Panc1 (cell line): ENCODE results near the gene NEK4. TPM values are rescaled to one million over a fixed set of nuclear protein-coding genes. Genes with fewer than 3 reads are reported as not detected.

Experiments used
- ATAC-seq: fragments of 200-7000 bp; cut with Tn5 transposase; 2 replicates; pipeline ENCODE4 v1.9.1; 2020; ENCODE audit warnings: mild to moderate bottlenecking, moderate library complexity
- BruUV-seq: library from RNA; stranded (reverse); fragments of 400-500 nt; replicated peaks from 2 replicates; lab custom pipeline; 2021; lab: Mats Ljungman, UMichigan
- CTCF ChIA-PET: fragments of 300-600 bp; sonication (Branson Sonifier 250); formaldehyde crosslinking; loops from one replicate; lab custom pipeline; 2022; ENCODE audit warnings: antibody characterized with exemption; lab: Charles Lee
- POLR2A ChIA-PET: fragments of 300-600 bp; sonication (Branson Sonifier 250); formaldehyde crosslinking; loops from one replicate; lab custom pipeline; 2022; ENCODE audit warnings: antibody characterized with exemption; lab: Charles Lee
- DNase-seq: peaks from one replicate; pipeline ENCODE4 v3.0.0-alpha.2; 2010; ENCODE audit warnings: low read depth, low spot score
- H3K27ac ChIP-seq: 2 replicates; pipeline ENCODE4 v1.5.1; 2011; ENCODE audit warnings: mild to moderate bottlenecking, low read length, inconsistent platforms
- H3K27me3 ChIP-seq: fragments of 200-500 bp; sonication (Bioruptor generic); 2 replicates; pipeline ENCODE4 v1.6.0; 2014; ENCODE audit warnings: low read length, inconsistent platforms; ENCODE audit not compliant: control insufficient read depth, insufficient read depth
- H3K36me3 ChIP-seq: fragments of 200-500 bp; sonication (Bioruptor generic); 2 replicates; pipeline ENCODE4 v1.5.1; 2014; ENCODE audit warnings: inconsistent platforms, mild to moderate bottlenecking, low read length, moderate library complexity; ENCODE audit not compliant: control insufficient read depth, insufficient read depth
- H3K4me1 ChIP-seq: 2 replicates; pipeline ENCODE4 v1.5.1; 2011; ENCODE audit warnings: inconsistent platforms, mild to moderate bottlenecking, low read length, moderate library complexity; ENCODE audit not compliant: control insufficient read depth, insufficient read depth
- H3K4me3 ChIP-seq, 2 experiments: 2 replicates each; pipeline ENCODE4 v1.5.1; 2011 to 2012; ENCODE audit warnings: low read depth in 2 of 2, low read length in 2 of 2, mild to moderate bottlenecking in 2 of 2, inconsistent platforms in 1 of 2, moderate library complexity in 1 of 2
- H3K9me3 ChIP-seq: fragments of 200-500 bp; sonication (Bioruptor generic); 2 replicates; pipeline ENCODE4 v1.5.1; 2014; ENCODE audit warnings: low read depth, mild to moderate bottlenecking, inconsistent platforms, low read length, moderate library complexity; ENCODE audit not compliant: control insufficient read depth, insufficient read depth
- CTCF ChIP-seq: fragments of 450-650 bp; IDR thresholded peaks from 2 replicates; pipeline ENCODE4 v1.5.1; 2017; ENCODE audit warnings: mild to moderate bottlenecking
- POLR2AphosphoS5 ChIP-seq: IDR thresholded peaks from 2 replicates; pipeline ENCODE4 v1.6.1; 2012; ENCODE audit warnings: mild to moderate bottlenecking, low read depth, low read length, moderate library complexity
- REST ChIP-seq, 2 experiments: IDR thresholded peaks; 2 replicates each; pipeline ENCODE4 v1.6.1; 2011 to 2012; ENCODE audit warnings: low read depth in 2 of 2, control low read depth in 1 of 2, low read length in 1 of 2, mild to moderate bottlenecking in 1 of 2, moderate library complexity in 1 of 2; ENCODE audit not compliant: insufficient read depth in 1 of 2
- SIN3A ChIP-seq: IDR thresholded peaks from 2 replicates; pipeline ENCODE4 v1.6.1; 2012; ENCODE audit warnings: low read depth, mild to moderate bottlenecking, low read length, moderate library complexity, borderline replicate concordance; ENCODE audit not compliant: insufficient read depth
- TCF7L2 ChIP-seq: IDR thresholded peaks from 2 replicates; pipeline ENCODE4 v1.6.1; 2011; ENCODE audit warnings: mild to moderate bottlenecking, low read depth, low read length, inconsistent platforms
- in situ Hi-C: cut with HindIII; loops from 2 replicates; pipeline ENCODE4 v1.10.0; 2016; ENCODE audit warnings: low sequenced_read_pairs, low pct_unique_long_range_greater_than_20kb
- intact Hi-C: fragments of 100-400 bp; cut with micrococcal nuclease; formaldehyde crosslinking; loops from one replicate; pipeline ENCODE4 v1.10.0; 2022; ENCODE audit not compliant: unreplicated experiment
- total RNA-seq: library from RNA; stranded (reverse); gene quantifications from one replicate; pipeline ENCODE4 v1.2.1, GENCODE V29; 2021; ENCODE audit not compliant: unreplicated experiment

Gene NEK4
- total RNA-seq, 1 experiment from 2014 or later = 22.9 TPM

GRCh38 chr3:52697632-52697965, 73.1 kb downstream of the NEK4 start:
- no peaks in the 10 kb centered on the region for H3K4me1 ChIP-seq
- no peaks in the 10 kb centered on the region for H3K9me3 ChIP-seq
- no peak for DNase-seq
- BruUV-seq = no TSS peak
- in situ Hi-C loops = no loop called here
- no peaks in the 10 kb centered on the region for H3K27me3 ChIP-seq
- peaks cover 23% of the 10 kb centered on the region for H3K36me3 ChIP-seq
- intact Hi-C loops = no loop called here
- TF ChIP-seq REST (IDR thresholded peaks at IDR 0.05; ENCODE audit: insufficient read depth in 1 of 2, low read depth in 2 of 2, low read length in 1 of 2) (no peak), SIN3A (no peak), TCF7L2 (no peak), POLR2AphosphoS5 (no peak), CTCF (no peak)
- no peak overlapping the region for H3K27ac ChIP-seq
- H3K4me3 ChIP-seq = no peak overlapping the region
- CTCF ChIA-PET = no interaction called here
- POLR2A ChIA-PET = no interaction called here
- peak; percentile 41; the same call in 1 of the 2 replicates for ATAC-seq

GRCh38 chr3:52696830-52697631, 73.7 kb downstream of the NEK4 start:
- in situ Hi-C loops (no loop called here), intact Hi-C loops (no loop called here)
- ATAC-seq = no peak
- H3K4me1 ChIP-seq = no peaks in the 10 kb centered on the region
- no peak overlapping the region for H3K27ac ChIP-seq
- TF ChIP-seq REST (IDR thresholded peaks at IDR 0.05; ENCODE audit: insufficient read depth in 1 of 2, low read depth in 2 of 2, low read length in 1 of 2) = no peak
- TF ChIP-seq CTCF = no peak
- TF ChIP-seq SIN3A = no peak
- TF ChIP-seq TCF7L2 = no peak
- TF ChIP-seq POLR2AphosphoS5 = no peak; the same call in 1 of the 2 replicates
- ChIA-PET POLR2A (no interaction called here), CTCF (no interaction called here)
- no peak for DNase-seq
- no peaks in the 10 kb centered on the region for H3K27me3 ChIP-seq
- peaks cover 24% of the 10 kb centered on the region for H3K36me3 ChIP-seq
- no peak overlapping the region for H3K4me3 ChIP-seq
- no TSS peak for BruUV-seq
- no peaks in the 10 kb centered on the region for H3K9me3 ChIP-seq
